Ishikawa (cell line): ENCODE measurements around the gene BCORL1.

Experiments used
- CEBPB ChIP-seq: IDR thresholded peaks from 2 replicates; pipeline ENCODE4 v1.6.1; 2012
- CREB1 ChIP-seq: IDR thresholded peaks from 2 replicates; pipeline ENCODE4 v1.6.1; 2012; ENCODE audit warnings: low read depth
- EGR1 ChIP-seq: IDR thresholded peaks from 2 replicates; pipeline ENCODE4 v1.6.1; 2012
- EP300 ChIP-seq: IDR thresholded peaks from 2 replicates; pipeline ENCODE4 v1.6.1; 2012; ENCODE audit warnings: borderline replicate concordance
- MAX ChIP-seq: IDR thresholded peaks from 2 replicates; pipeline ENCODE4 v1.6.1; 2012
- RAD21 ChIP-seq: IDR thresholded peaks from 2 replicates; pipeline ENCODE4 v1.6.1; 2012; ENCODE audit warnings: low read depth
- REST ChIP-seq: IDR thresholded peaks from 2 replicates; pipeline ENCODE4 v1.6.1; 2012; ENCODE audit warnings: low read depth, mild to moderate bottlenecking
- TAF1 ChIP-seq: IDR thresholded peaks from 2 replicates; pipeline ENCODE4 v1.6.1; 2012; ENCODE audit warnings: low read depth, mild to moderate bottlenecking
- USF1 ChIP-seq: IDR thresholded peaks from 2 replicates; pipeline ENCODE4 v1.6.1; 2012
- YY1 ChIP-seq: IDR thresholded peaks from 2 replicates; pipeline ENCODE4 v1.6.1; 2012; ENCODE audit warnings: low read depth

- TF ChIP-seq TAF1 (no peak), EP300 (no peak), REST (no peak), EGR1 (no peak), CEBPB (no peak), CREB1 (no peak), RAD21 (no peak), YY1 (no peak), MAX (no peak), USF1 (no peak)
Observed at GRCh38 chrX:130103605-130104004, 121.2 kb downstream of the BCORL1 start.
